ENCODE results near the gene SLC25A33. TPM values are rescaled to one million over a fixed set of nuclear protein-coding genes. Genes with fewer than 3 reads are reported as not detected.

Gene SLC25A33
- total RNA-seq, 2 donors from 2014 or later, result 5.0 to 8.4 TPM

GRCh38 chr1:9601942-9602793 is 62.9 kb downstream of the SLC25A33 start:
- Histone ChIP-seq H3K27me3 (no peaks in the 10 kb centered on the region), H3K36me3 (no peaks in the 10 kb centered on the region), H3K9me3 (no peaks in the 10 kb centered on the region), H3K9ac (ENCODE audit: low read depth in 2 of 2, low read length in 2 of 2) (no peak overlapping the region), H3K4me1 (no peaks in the 10 kb centered on the region), H3K4me3 (no peak overlapping the region), H3K27ac (no peak overlapping the region)
- intact Hi-C loops (cut with DNase I), result no loop called here
- DNase-seq, result no peak
- no peak for TF ChIP-seq CTCF (IDR thresholded peaks at IDR 0.05)

- no peak overlapping the region for H3K4me3 ChIP-seq
- no peaks in the 10 kb centered on the region for H3K9me3 ChIP-seq
- H3K9ac ChIP-seq (ENCODE audit: low read depth in 2 of 2, low read length in 2 of 2), result no peak overlapping the region
- intact Hi-C loops (cut with DNase I), result no loop called here
- no peak for TF ChIP-seq CTCF (IDR thresholded peaks at IDR 0.05)
- H3K36me3 ChIP-seq, result no peaks in the 10 kb centered on the region
- no peaks in the 10 kb centered on the region for H3K4me1 ChIP-seq
- no peak for DNase-seq
- no peaks in the 10 kb centered on the region for H3K27me3 ChIP-seq
- H3K27ac ChIP-seq, result no peak overlapping the region
These were observed 63.5 kb downstream of the SLC25A33 start for GRCh38 chr1:9602794-9603167.

GRCh38 chr1:9603307-9603706 is 64.0 kb downstream of the SLC25A33 start:
- Histone ChIP-seq H3K9me3 (no peaks in the 10 kb centered on the region), H3K27ac (no peak overlapping the region), H3K27me3 (no peaks in the 10 kb centered on the region), H3K4me3 (no peak overlapping the region), H3K9ac (ENCODE audit: low read depth in 2 of 2, low read length in 2 of 2) (no peak overlapping the region), H3K4me1 (no peaks in the 10 kb centered on the region), H3K36me3 (no peaks in the 10 kb centered on the region)
- TF ChIP-seq CTCF (IDR thresholded peaks at IDR 0.05), result no peak
- intact Hi-C loops (cut with DNase I), result no loop called here
- DNase-seq, result no peak

- H3K27ac ChIP-seq, result no peak overlapping the region
- DNase-seq, result no peak
- H3K9me3 ChIP-seq, result no peaks in the 10 kb centered on the region
- no peaks in the 10 kb centered on the region for H3K36me3 ChIP-seq
- no peaks in the 10 kb centered on the region for H3K27me3 ChIP-seq
- H3K4me3 ChIP-seq, result no peak overlapping the region
- TF ChIP-seq CTCF (IDR thresholded peaks at IDR 0.05), result no peak
- no peaks in the 10 kb centered on the region for H3K4me1 ChIP-seq
- intact Hi-C loops (cut with DNase I), result no loop called here
- H3K9ac ChIP-seq (ENCODE audit: low read depth in 2 of 2, low read length in 2 of 2), result no peak overlapping the region
These were observed 64.8 kb downstream of the SLC25A33 start for GRCh38 chr1:9603766-9604753.

- TF ChIP-seq CTCF (IDR thresholded peaks at IDR 0.05), result no peak
- intact Hi-C loops (cut with DNase I), result no loop called here
- no peaks in the 10 kb centered on the region for H3K36me3 ChIP-seq
- H3K4me1 ChIP-seq, result no peaks in the 10 kb centered on the region
- H3K4me3 ChIP-seq, result no peak overlapping the region
- H3K27me3 ChIP-seq, result no peaks in the 10 kb centered on the region
- no peak overlapping the region for H3K27ac ChIP-seq
- no peaks in the 10 kb centered on the region for H3K9me3 ChIP-seq
- DNase-seq, result no peak
- no peak overlapping the region for H3K9ac ChIP-seq (ENCODE audit: low read depth in 2 of 2, low read length in 2 of 2)
These were observed 65.6 kb downstream of the SLC25A33 start for GRCh38 chr1:9604836-9605235.
